Panc1 (cell line): Measurements from ENCODE around the gene TSHZ1. TPM values are rescaled to one million over a fixed set of nuclear protein-coding genes. Genes with fewer than 3 reads are reported as not detected.
"Not testable (repeated sequence)": the region's sequence is repeated elsewhere in the genome, so short reads cannot be mapped to it uniquely, and the experiment has no call there.

Experiments
- ATAC-seq: fragments of 200-7000 bp; cut with Tn5 transposase; 2 replicates; pipeline ENCODE4 v1.9.1; 2020; ENCODE audit warnings: mild to moderate bottlenecking, moderate library complexity
- BruUV-seq: library from RNA; stranded (reverse); fragments of 400-500 nt; replicated peaks from 2 replicates; lab custom pipeline; 2021; lab: Mats Ljungman, UMichigan
- CTCF ChIA-PET: fragments of 300-600 bp; sonication (Branson Sonifier 250); formaldehyde crosslinking; loops from one replicate; lab custom pipeline; 2022; ENCODE audit warnings: antibody characterized with exemption; lab: Charles Lee
- POLR2A ChIA-PET: fragments of 300-600 bp; sonication (Branson Sonifier 250); formaldehyde crosslinking; loops from one replicate; lab custom pipeline; 2022; ENCODE audit warnings: antibody characterized with exemption; lab: Charles Lee
- DNase-seq: peaks from one replicate; pipeline ENCODE4 v3.0.0-alpha.2; 2010; ENCODE audit warnings: low read depth, low spot score
- H3K27ac ChIP-seq: 2 replicates; pipeline ENCODE4 v1.5.1; 2011; ENCODE audit warnings: mild to moderate bottlenecking, low read length, inconsistent platforms
- H3K27me3 ChIP-seq: fragments of 200-500 bp; sonication (Bioruptor generic); 2 replicates; pipeline ENCODE4 v1.6.0; 2014; ENCODE audit warnings: low read length, inconsistent platforms; ENCODE audit not compliant: control insufficient read depth, insufficient read depth
- H3K36me3 ChIP-seq: fragments of 200-500 bp; sonication (Bioruptor generic); 2 replicates; pipeline ENCODE4 v1.5.1; 2014; ENCODE audit warnings: inconsistent platforms, mild to moderate bottlenecking, low read length, moderate library complexity; ENCODE audit not compliant: control insufficient read depth, insufficient read depth
- H3K4me1 ChIP-seq: 2 replicates; pipeline ENCODE4 v1.5.1; 2011; ENCODE audit warnings: inconsistent platforms, mild to moderate bottlenecking, low read length, moderate library complexity; ENCODE audit not compliant: control insufficient read depth, insufficient read depth
- H3K4me3 ChIP-seq, 2 experiments: 2 replicates each; pipeline ENCODE4 v1.5.1; 2011 to 2012; ENCODE audit warnings: low read depth in 2 of 2, low read length in 2 of 2, mild to moderate bottlenecking in 2 of 2, inconsistent platforms in 1 of 2, moderate library complexity in 1 of 2
- H3K9me3 ChIP-seq: fragments of 200-500 bp; sonication (Bioruptor generic); 2 replicates; pipeline ENCODE4 v1.5.1; 2014; ENCODE audit warnings: low read depth, mild to moderate bottlenecking, inconsistent platforms, low read length, moderate library complexity; ENCODE audit not compliant: control insufficient read depth, insufficient read depth
- POLR2AphosphoS5 ChIP-seq: IDR thresholded peaks from 2 replicates; pipeline ENCODE4 v1.6.1; 2012; ENCODE audit warnings: mild to moderate bottlenecking, low read depth, low read length, moderate library complexity
- SIN3A ChIP-seq: IDR thresholded peaks from 2 replicates; pipeline ENCODE4 v1.6.1; 2012; ENCODE audit warnings: low read depth, mild to moderate bottlenecking, low read length, moderate library complexity, borderline replicate concordance; ENCODE audit not compliant: insufficient read depth
- TCF7L2 ChIP-seq: IDR thresholded peaks from 2 replicates; pipeline ENCODE4 v1.6.1; 2011; ENCODE audit warnings: mild to moderate bottlenecking, low read depth, low read length, inconsistent platforms
- in situ Hi-C: cut with HindIII; loops from 2 replicates; pipeline ENCODE4 v1.10.0; 2016; ENCODE audit warnings: low sequenced_read_pairs, low pct_unique_long_range_greater_than_20kb
- intact Hi-C: fragments of 100-400 bp; cut with micrococcal nuclease; formaldehyde crosslinking; loops from one replicate; pipeline ENCODE4 v1.10.0; 2022; ENCODE audit not compliant: unreplicated experiment
- total RNA-seq: library from RNA; stranded (reverse); gene quantifications from one replicate; pipeline ENCODE4 v1.2.1, GENCODE V29; 2021; ENCODE audit not compliant: unreplicated experiment
- TF ChIP-seq, protein P1 (sequence below), 2 experiments: IDR thresholded peaks; 2 replicates each; pipeline ENCODE4 v1.6.1; 2011 to 2012; ENCODE audit warnings: low read depth in 2 of 2, control low read depth in 1 of 2, low read length in 1 of 2, mild to moderate bottlenecking in 1 of 2, moderate library complexity in 1 of 2; ENCODE audit not compliant: insufficient read depth in 1 of 2
- TF ChIP-seq, protein P2 (sequence below): fragments of 450-650 bp; IDR thresholded peaks from 2 replicates; pipeline ENCODE4 v1.5.1; 2017; ENCODE audit warnings: mild to moderate bottlenecking

The TSHZ1 gene
- total RNA-seq, 1 experiment from 2014 or later = 10.0 TPM

- ATAC-seq (no peak), DNase-seq (no peak)
- ChIA-PET CTCF (no interaction called here), POLR2A (interaction anchor here (0.7 kb wide), 1 partner anchor 706 kb away, joined by 5 read pairs; no protein-coding TSS in a partner anchor)
- no peak overlapping the region for H3K27ac ChIP-seq
- H3K36me3 ChIP-seq = no peaks in the 10 kb centered on the region
- H3K27me3 ChIP-seq = no peaks in the 10 kb centered on the region
- BruUV-seq = no TSS peak
- TF ChIP-seq, protein P1, sequence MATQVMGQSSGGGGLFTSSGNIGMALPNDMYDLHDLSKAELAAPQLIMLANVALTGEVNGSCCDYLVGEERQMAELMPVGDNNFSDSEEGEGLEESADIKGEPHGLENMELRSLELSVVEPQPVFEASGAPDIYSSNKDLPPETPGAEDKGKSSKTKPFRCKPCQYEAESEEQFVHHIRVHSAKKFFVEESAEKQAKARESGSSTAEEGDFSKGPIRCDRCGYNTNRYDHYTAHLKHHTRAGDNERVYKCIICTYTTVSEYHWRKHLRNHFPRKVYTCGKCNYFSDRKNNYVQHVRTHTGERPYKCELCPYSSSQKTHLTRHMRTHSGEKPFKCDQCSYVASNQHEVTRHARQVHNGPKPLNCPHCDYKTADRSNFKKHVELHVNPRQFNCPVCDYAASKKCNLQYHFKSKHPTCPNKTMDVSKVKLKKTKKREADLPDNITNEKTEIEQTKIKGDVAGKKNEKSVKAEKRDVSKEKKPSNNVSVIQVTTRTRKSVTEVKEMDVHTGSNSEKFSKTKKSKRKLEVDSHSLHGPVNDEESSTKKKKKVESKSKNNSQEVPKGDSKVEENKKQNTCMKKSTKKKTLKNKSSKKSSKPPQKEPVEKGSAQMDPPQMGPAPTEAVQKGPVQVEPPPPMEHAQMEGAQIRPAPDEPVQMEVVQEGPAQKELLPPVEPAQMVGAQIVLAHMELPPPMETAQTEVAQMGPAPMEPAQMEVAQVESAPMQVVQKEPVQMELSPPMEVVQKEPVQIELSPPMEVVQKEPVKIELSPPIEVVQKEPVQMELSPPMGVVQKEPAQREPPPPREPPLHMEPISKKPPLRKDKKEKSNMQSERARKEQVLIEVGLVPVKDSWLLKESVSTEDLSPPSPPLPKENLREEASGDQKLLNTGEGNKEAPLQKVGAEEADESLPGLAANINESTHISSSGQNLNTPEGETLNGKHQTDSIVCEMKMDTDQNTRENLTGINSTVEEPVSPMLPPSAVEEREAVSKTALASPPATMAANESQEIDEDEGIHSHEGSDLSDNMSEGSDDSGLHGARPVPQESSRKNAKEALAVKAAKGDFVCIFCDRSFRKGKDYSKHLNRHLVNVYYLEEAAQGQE (IDR thresholded peaks at IDR 0.05; ENCODE audit: insufficient read depth in 1 of 2, low read depth in 2 of 2, low read length in 1 of 2) = no peak
- TF ChIP-seq TCF7L2 = no peak
- no peak for TF ChIP-seq SIN3A
- no peak for TF ChIP-seq POLR2AphosphoS5
- TF ChIP-seq, protein P2, sequence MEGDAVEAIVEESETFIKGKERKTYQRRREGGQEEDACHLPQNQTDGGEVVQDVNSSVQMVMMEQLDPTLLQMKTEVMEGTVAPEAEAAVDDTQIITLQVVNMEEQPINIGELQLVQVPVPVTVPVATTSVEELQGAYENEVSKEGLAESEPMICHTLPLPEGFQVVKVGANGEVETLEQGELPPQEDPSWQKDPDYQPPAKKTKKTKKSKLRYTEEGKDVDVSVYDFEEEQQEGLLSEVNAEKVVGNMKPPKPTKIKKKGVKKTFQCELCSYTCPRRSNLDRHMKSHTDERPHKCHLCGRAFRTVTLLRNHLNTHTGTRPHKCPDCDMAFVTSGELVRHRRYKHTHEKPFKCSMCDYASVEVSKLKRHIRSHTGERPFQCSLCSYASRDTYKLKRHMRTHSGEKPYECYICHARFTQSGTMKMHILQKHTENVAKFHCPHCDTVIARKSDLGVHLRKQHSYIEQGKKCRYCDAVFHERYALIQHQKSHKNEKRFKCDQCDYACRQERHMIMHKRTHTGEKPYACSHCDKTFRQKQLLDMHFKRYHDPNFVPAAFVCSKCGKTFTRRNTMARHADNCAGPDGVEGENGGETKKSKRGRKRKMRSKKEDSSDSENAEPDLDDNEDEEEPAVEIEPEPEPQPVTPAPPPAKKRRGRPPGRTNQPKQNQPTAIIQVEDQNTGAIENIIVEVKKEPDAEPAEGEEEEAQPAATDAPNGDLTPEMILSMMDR = no peak
- in situ Hi-C loops = no loop called here
- H3K4me3 ChIP-seq = no peak overlapping the region
- peaks cover 28% of the 10 kb centered on the region for H3K9me3 ChIP-seq
- no peaks in the 10 kb centered on the region for H3K4me1 ChIP-seq
- intact Hi-C loops = no loop called here
Measured at GRCh38 chr18:75324686-75325257, 114.2 kb downstream of the TSHZ1 start.

- in situ Hi-C loops, H3K4me1 ChIP-seq, BruUV-seq, ATAC-seq, H3K27ac ChIP-seq, intact Hi-C loops, DNase-seq, H3K36me3 ChIP-seq, H3K27me3 ChIP-seq, CTCF ChIA-PET, H3K4me3 ChIP-seq, POLR2A ChIA-PET: not testable (repeated sequence)
- peaks cover 28% of the 10 kb centered on the region for H3K9me3 ChIP-seq
Measured at GRCh38 chr18:75329753-75330152, 119.2 kb downstream of the TSHZ1 start.

DNA sequence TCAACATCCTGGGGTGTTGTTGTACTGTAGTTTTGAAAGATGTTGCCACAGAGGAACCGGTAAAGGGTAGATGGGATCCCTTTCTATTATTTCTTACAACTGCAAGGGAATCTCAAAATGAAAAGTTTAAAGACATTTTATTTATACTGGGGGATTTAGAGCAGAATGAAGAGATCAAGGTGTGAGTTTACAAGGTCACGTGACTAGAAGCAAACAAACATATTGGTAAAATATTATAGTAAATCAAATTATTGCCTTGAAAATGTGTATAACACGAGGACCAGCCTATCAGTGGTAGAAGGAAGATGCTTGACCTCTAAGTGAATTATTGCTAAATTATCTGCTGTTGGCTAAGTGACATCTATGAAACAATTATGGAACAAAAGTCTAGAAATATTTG is 119.7 kb downstream of the TSHZ1 start:
- ChIA-PET POLR2A (no interaction called here), CTCF (no interaction called here)
- Histone ChIP-seq H3K27ac (no peak overlapping the region), H3K9me3 (peaks cover 22% of the 10 kb centered on the region), H3K4me1 (no peaks in the 10 kb centered on the region), H3K27me3 (no peaks in the 10 kb centered on the region), H3K36me3 (no peaks in the 10 kb centered on the region), H3K4me3 (no peak overlapping the region)
- intact Hi-C loops = no loop called here
- ATAC-seq (no peak), DNase-seq (no peak)
- no TSS peak for BruUV-seq
- in situ Hi-C loops = no loop called here
- TF ChIP-seq, protein P1 (IDR thresholded peaks at IDR 0.05; ENCODE audit: insufficient read depth in 1 of 2, low read depth in 2 of 2, low read length in 1 of 2) = no peak
- TF ChIP-seq SIN3A (no peak), POLR2AphosphoS5 (no peak), TCF7L2 (no peak)
- TF ChIP-seq, protein P2 = no peak
